ENCODE data around the gene HHIPL1.

The HHIPL1 gene

DNA sequence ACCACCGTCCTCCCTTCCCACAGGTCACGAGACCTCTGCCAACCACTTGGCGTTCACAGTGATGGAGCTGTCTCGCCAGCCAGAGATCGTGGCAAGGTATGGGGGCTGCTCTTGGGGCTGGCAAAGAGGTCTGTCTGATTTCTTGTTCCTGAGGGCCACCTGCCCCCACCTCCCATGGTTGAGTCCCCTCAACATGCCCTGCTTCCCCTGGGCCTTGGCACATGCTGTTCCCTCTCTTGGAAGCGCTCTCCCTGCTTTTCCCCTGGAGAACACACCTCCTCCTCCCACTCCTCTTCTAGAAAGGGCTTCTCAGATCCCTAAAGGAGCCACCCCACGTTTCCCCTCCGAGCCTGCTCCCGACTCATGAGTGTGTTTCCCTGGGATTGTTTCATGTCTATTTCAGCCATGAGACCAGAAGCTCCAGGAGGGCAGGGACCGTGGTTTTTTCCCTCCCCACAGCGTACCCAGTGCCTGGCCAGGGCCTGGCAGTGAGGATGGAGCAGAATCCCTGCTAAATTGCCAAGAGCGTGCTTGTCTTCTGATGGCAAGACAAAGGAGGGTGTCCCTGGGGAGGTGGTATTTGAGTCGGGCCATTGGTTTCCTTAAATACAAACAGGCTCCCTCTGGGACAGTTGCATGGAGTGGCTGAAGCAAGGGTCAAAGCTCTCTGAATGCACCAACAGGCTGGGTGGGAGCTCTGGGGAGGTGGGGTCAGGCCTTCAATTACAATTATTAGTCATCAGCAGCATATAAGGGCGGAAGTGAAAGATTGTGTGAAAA is 73.3 kb downstream of the HHIPL1 start:
- DNase-seq: no peak

GRCh38 chr14:99718811-99719192 is 73.9 kb downstream of the HHIPL1 start:
- DNase-seq: no peak

GRCh38 chr14:99720941-99721791 is 76.2 kb downstream of the HHIPL1 start:
- no peak for DNase-seq

GRCh38 chr14:99721792-99722516 is 77.0 kb downstream of the HHIPL1 start:
- no peak for DNase-seq

GRCh38 chr14:99722741-99723140 is 77.8 kb downstream of the HHIPL1 start:
- DNase-seq: no peak

DNA sequence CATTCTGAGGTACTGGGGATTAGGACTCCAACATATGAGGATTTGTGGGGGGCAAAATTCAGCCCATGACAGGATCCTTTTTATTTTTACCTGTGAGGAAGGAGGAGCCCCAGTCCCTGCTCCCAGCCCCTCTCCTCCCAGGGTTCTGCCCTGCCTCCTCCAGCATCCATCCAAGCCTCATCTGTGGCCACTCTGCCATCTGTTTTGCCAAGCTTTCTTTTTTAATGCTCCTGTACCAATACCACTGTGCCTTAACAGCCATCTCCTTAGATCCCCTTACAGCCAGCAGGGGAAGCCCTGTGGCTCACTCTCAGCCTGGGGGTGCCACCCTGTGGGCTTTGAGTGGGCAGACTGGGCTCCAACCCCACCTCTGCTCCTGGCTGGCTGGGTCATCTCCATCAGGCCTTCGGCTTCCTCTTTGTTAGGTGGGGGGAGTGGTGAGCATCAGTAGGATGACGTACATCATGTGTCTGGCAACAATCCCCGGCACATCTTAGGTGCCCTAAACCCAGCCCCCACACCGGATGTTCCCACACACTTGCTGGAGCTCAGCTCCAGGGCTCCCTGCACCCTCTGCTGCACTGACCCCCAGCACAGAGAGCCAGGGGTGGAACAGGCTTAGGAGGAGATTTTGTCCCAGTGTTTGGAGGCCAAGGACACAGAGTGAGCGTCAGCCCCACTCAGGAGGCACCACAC is 79.4 kb downstream of the HHIPL1 start:
- DNase-seq: no peak

GRCh38 chr14:99724939-99725773 is 80.2 kb downstream of the HHIPL1 start:
- DNase-seq: no peak

GRCh38 chr14:99725774-99726537 is 81.0 kb downstream of the HHIPL1 start:
- no peak for DNase-seq

- DNase-seq: no peak
Measured at GRCh38 chr14:99726538-99727095, 81.7 kb downstream of the HHIPL1 start.

DNA sequence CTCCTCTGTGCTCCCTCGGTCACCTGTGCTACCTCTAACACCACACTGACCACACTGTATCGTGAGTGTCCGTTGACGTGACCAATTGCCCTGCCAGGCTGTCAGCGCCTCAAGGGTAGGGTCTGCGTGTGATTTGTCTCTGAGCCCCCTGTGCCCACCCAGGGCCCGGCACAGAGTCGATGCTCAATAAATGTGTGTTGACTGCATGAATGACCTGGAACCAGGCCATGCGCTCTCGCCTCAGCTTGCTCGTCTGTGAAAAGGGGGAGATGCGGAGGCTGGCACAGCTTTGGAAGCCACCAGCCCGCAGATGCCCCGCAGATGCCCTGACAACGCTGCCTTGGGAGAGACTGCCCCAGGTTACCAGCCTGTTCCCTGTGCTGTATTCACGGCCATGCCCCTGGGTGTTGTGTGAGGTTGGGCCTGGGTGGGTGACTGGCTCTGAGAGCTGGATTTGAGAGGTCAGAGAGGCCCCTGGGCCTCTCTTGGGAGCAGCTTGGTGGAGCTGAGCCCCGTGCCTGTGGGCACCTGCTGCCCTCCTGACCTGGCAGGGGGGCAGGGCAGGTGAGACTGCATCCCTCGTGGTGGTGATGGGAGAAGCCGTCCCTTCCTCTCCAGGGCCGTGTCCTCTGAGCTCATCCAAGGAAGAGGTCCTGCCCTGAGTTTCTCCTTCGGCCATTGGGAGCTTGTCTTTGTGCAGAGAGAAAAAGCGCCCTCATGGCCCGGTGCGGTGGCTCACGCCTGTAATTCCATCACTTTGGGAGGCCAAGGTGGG is 82.4 kb downstream of the HHIPL1 start:
- no peak for DNase-seq

GRCh38 chr14:99728231-99728920 is 83.4 kb downstream of the HHIPL1 start:
- no peak for DNase-seq

- no peak for DNase-seq
Measured at GRCh38 chr14:99728981-99729451, 84.1 kb downstream of the HHIPL1 start.

Data from NCI-H1105 (cell line).